ENCODE data around the gene APEH. TPM values are rescaled to one million over a fixed set of nuclear protein-coding genes. Genes with fewer than 3 reads are reported as not detected.

APEH gene
- total and polyA plus RNA-seq, 2 donors (not counting 1 experiment from before 2014, with no cell fraction given) = 52.6 to 137 TPM

DNA sequence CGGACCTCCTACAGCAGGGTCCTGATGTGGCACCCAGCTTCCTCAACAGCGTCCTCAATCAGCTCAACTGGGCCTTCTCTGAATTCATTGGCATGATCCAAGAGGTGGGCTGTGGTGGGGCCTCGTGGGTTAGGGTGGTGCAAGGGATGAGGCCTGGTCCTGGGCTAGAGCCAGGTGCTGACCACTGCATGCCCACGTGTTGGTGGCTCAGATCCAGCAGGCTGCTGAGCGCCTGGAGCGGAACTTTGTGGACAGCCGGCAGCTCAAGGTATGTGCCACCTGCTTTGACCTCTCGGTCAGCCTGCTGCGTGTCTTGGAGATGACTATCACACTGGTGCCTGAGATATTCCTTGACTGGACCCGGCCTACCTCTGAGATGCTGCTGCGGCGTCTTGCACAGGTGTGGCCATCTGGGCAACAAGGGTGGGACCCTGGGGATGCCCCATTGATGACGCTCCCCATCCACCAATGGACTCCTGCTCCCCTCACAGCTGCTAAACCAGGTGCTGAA, 41.5 kb downstream of the APEH start:
- DNase-seq (ENCODE audit: low read depth in 2 of 2) = no peak
- Histone ChIP-seq H3K27me3 (ENCODE audit: control insufficient read depth, insufficient read depth, low read length) (no peaks in the 10 kb centered on the region), H2AFZ (ENCODE audit: low read length) (no peak overlapping the region), H3K27ac (ENCODE audit: insufficient read depth, low read length) (no peak overlapping the region), H3K4me2 (ENCODE audit: extremely low read depth, insufficient read depth, low read length) (no peak overlapping the region), H3K36me3 (ENCODE audit: control insufficient read depth, insufficient read depth, low read length) (peaks cover 9% of the 10 kb centered on the region), H3K9ac (ENCODE audit: insufficient read depth, low read length) (no peak overlapping the region), H3K4me3 (replicated peaks in 1 of 4; ENCODE audit: control extremely low read depth in 1 of 4, insufficient read depth in 1 of 4, low read depth in 3 of 4, low read length in 4 of 4) (no peak overlapping the region), H3K9me3 (ENCODE audit: control insufficient read depth, insufficient read depth, low read depth, low read length) (no peaks in the 10 kb centered on the region), H3K4me1 (ENCODE audit: control insufficient read depth, extremely low read depth, insufficient read depth, low read length) (peaks cover 5% of the 10 kb centered on the region), H3K79me2 (ENCODE audit: control insufficient read depth, insufficient read depth, low read length) (no peaks in the 10 kb centered on the region), H4K20me1 (ENCODE audit: control insufficient read depth, extremely low read depth, insufficient read depth, low read length) (no peaks in the 10 kb centered on the region)
- TF ChIP-seq, protein P1, sequence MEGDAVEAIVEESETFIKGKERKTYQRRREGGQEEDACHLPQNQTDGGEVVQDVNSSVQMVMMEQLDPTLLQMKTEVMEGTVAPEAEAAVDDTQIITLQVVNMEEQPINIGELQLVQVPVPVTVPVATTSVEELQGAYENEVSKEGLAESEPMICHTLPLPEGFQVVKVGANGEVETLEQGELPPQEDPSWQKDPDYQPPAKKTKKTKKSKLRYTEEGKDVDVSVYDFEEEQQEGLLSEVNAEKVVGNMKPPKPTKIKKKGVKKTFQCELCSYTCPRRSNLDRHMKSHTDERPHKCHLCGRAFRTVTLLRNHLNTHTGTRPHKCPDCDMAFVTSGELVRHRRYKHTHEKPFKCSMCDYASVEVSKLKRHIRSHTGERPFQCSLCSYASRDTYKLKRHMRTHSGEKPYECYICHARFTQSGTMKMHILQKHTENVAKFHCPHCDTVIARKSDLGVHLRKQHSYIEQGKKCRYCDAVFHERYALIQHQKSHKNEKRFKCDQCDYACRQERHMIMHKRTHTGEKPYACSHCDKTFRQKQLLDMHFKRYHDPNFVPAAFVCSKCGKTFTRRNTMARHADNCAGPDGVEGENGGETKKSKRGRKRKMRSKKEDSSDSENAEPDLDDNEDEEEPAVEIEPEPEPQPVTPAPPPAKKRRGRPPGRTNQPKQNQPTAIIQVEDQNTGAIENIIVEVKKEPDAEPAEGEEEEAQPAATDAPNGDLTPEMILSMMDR (conservative IDR thresholded peaks at IDR 0.05 in 1 of 2, IDR thresholded peaks at IDR 0.05 in 1 of 2; ENCODE audit: low read depth in 1 of 2, low read length in 2 of 2) = no peak
- TF ChIP-seq EZH2 (IDR thresholded peaks at IDR 0.05; ENCODE audit: low read length, missing control alignments) = no peak

DNA sequence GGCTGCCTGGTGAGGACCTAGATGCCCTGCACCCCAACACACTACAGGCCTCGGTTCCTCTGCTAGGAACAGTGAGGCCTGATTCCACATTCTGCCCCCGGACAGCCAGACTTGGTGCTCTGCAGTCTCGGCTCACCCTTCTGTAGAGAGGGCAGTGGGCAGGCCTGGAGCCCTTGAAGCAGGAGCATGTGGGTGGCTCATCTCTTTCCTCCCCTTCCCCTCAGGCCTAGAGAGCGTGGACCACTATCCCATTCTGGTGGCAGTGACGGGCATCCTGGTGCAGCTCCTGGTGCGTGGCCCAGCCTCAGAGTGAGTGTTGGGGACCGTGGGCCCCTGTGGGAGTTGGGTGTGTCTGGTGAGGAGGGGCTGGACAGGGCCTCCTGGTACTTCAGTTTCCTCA, 42.0 kb downstream of the APEH start:
- no peaks in the 10 kb centered on the region for H3K79me2 ChIP-seq (ENCODE audit: control insufficient read depth, insufficient read depth, low read length)

DNA sequence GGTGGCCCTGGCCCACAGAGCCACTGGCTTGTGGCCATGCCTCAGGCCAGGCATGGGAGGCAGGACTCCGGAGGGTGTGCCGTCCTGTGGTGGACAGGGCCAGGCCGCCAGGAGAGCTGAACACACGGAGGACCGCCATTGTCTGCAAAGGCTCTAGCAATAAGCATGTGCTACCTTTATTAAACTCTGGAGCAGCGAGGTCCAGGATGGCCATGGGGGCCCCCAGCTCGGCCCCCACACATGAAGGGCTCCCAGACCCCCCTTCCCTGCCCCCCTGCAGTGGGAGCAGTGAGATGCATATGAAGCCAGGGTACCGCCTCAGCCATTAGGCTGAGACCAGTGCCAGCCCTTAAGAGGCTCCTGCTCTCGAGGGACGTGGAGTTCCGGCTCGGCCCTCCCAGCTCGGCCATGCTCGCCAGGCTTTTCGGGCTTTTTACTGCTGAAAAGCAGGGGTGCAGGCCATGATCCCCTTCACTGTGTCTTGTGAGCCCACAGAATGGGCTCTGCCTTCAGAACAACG, 42.6 kb downstream of the APEH start:
- Histone ChIP-seq H3K27ac (ENCODE audit: insufficient read depth, low read length) (no peak overlapping the region), H4K20me1 (ENCODE audit: control insufficient read depth, extremely low read depth, insufficient read depth, low read length) (no peaks in the 10 kb centered on the region), H2AFZ (ENCODE audit: low read length) (no peak overlapping the region), H3K27me3 (ENCODE audit: control insufficient read depth, insufficient read depth, low read length) (no peaks in the 10 kb centered on the region), H3K9ac (ENCODE audit: insufficient read depth, low read length) (no peak overlapping the region), H3K4me1 (ENCODE audit: control insufficient read depth, extremely low read depth, insufficient read depth, low read length) (peaks cover 5% of the 10 kb centered on the region), H3K4me2 (ENCODE audit: extremely low read depth, insufficient read depth, low read length) (no peak overlapping the region), H3K36me3 (ENCODE audit: control insufficient read depth, insufficient read depth, low read length) (peaks cover 19% of the 10 kb centered on the region), H3K79me2 (ENCODE audit: control insufficient read depth, insufficient read depth, low read length) (no peaks in the 10 kb centered on the region), H3K9me3 (ENCODE audit: control insufficient read depth, insufficient read depth, low read depth, low read length) (no peaks in the 10 kb centered on the region), H3K4me3 (replicated peaks in 1 of 4; ENCODE audit: control extremely low read depth in 1 of 4, insufficient read depth in 1 of 4, low read depth in 3 of 4, low read length in 4 of 4) (no peak overlapping the region)
- no peak for TF ChIP-seq EZH2 (IDR thresholded peaks at IDR 0.05; ENCODE audit: low read length, missing control alignments)
- DNase-seq (ENCODE audit: low read depth in 2 of 2) = no peak

More for the DNA sequence above, 42.0 kb downstream of the APEH start:
- H3K36me3 ChIP-seq (ENCODE audit: control insufficient read depth, insufficient read depth, low read length) = peaks cover 14% of the 10 kb centered on the region
- no peaks in the 10 kb centered on the region for H3K27me3 ChIP-seq (ENCODE audit: control insufficient read depth, insufficient read depth, low read length)
- H3K9ac ChIP-seq (ENCODE audit: insufficient read depth, low read length) = no peak overlapping the region
- no peaks in the 10 kb centered on the region for H4K20me1 ChIP-seq (ENCODE audit: control insufficient read depth, extremely low read depth, insufficient read depth, low read length)
- DNase-seq (ENCODE audit: low read depth in 2 of 2) = no peak
- no peak overlapping the region for H3K4me3 ChIP-seq (replicated peaks in 1 of 4; ENCODE audit: control extremely low read depth in 1 of 4, insufficient read depth in 1 of 4, low read depth in 3 of 4, low read length in 4 of 4)
- no peak overlapping the region for H3K27ac ChIP-seq (ENCODE audit: insufficient read depth, low read length)
- H2AFZ ChIP-seq (ENCODE audit: low read length) = no peak overlapping the region
- TF ChIP-seq, protein P1 (conservative IDR thresholded peaks at IDR 0.05 in 1 of 2, IDR thresholded peaks at IDR 0.05 in 1 of 2; ENCODE audit: low read depth in 1 of 2, low read length in 2 of 2) = no peak
- TF ChIP-seq EZH2 (IDR thresholded peaks at IDR 0.05; ENCODE audit: low read length, missing control alignments) = no peak
- no peaks in the 10 kb centered on the region for H3K9me3 ChIP-seq (ENCODE audit: control insufficient read depth, insufficient read depth, low read depth, low read length)
- no peak overlapping the region for H3K4me2 ChIP-seq (ENCODE audit: extremely low read depth, insufficient read depth, low read length)
- H3K4me1 ChIP-seq (ENCODE audit: control insufficient read depth, extremely low read depth, insufficient read depth, low read length) = peaks cover 5% of the 10 kb centered on the region

All from fibroblast of lung (primary cell).